OCI-LY3 (cell line): ENCODE results near the gene PFKFB3.

ENCODE experiments used
- EZH2phosphoT487 ChIP-seq: fragments of 200-600 bp; shearing (Covaris generic); IDR thresholded peaks from 2 replicates; pipeline ENCODE4 v1.6.1; 2018; ENCODE audit warnings: antibody characterized with exemption, mixed run types, low read depth
- TF ChIP-seq, protein P1 (sequence below): fragments of 200-600, 300-600 bp; sonication (generic); IDR thresholded peaks from 2 replicates; pipeline ENCODE4 v1.5.1; 2014; ENCODE audit warnings: antibody characterized with exemption, low read length, low read depth

- TF ChIP-seq, protein P1, sequence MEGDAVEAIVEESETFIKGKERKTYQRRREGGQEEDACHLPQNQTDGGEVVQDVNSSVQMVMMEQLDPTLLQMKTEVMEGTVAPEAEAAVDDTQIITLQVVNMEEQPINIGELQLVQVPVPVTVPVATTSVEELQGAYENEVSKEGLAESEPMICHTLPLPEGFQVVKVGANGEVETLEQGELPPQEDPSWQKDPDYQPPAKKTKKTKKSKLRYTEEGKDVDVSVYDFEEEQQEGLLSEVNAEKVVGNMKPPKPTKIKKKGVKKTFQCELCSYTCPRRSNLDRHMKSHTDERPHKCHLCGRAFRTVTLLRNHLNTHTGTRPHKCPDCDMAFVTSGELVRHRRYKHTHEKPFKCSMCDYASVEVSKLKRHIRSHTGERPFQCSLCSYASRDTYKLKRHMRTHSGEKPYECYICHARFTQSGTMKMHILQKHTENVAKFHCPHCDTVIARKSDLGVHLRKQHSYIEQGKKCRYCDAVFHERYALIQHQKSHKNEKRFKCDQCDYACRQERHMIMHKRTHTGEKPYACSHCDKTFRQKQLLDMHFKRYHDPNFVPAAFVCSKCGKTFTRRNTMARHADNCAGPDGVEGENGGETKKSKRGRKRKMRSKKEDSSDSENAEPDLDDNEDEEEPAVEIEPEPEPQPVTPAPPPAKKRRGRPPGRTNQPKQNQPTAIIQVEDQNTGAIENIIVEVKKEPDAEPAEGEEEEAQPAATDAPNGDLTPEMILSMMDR = no peak
- no peak for TF ChIP-seq EZH2phosphoT487
Observed at GRCh38 chr10:6176691-6177231, 26.0 kb upstream of the PFKFB3 start.
